Measurements from ENCODE around the gene SLC40A1. TPM values are rescaled to one million over a fixed set of nuclear protein-coding genes. Genes with fewer than 3 reads are reported as not detected.

The SLC40A1 gene
- total and polyA plus RNA-seq, 2 donors (not counting 3 experiments of a cell fraction or from before 2014, with no cell fraction given) = 8.5 to 15.1 TPM

GRCh38 chr2:189541591-189541990 lies 39.0 kb downstream of the SLC40A1 start:
- no peak overlapping the region for H3K4me2 ChIP-seq (ENCODE audit: insufficient read depth, low read length)
- H3K27ac ChIP-seq (ENCODE audit: insufficient read depth, low read depth, low read length) = no peak overlapping the region
- DNase-seq (ENCODE audit: low read depth, low spot score) (no peak), FAIRE-seq (no peak)
- H3K36me3 ChIP-seq (ENCODE audit: control insufficient read depth in 2 of 2, extremely low read depth in 1 of 2, insufficient read depth in 2 of 2, low read length in 2 of 2) = no peaks in the 10 kb centered on the region
- no TSS peak for BruUV-seq (replicated peaks)
- POLR2A ChIA-PET = no interaction called here
- H3K9me3 ChIP-seq (replicated peaks; ENCODE audit: control insufficient read depth, insufficient read depth, low read length) = no peaks in the 10 kb centered on the region
- H3K4me1 ChIP-seq (ENCODE audit: control insufficient read depth, extremely low read depth, insufficient read depth, low read length) = no peaks in the 10 kb centered on the region
- no peaks in the 10 kb centered on the region for H4K20me1 ChIP-seq (replicated peaks; ENCODE audit: control insufficient read depth, extremely low read depth, insufficient read depth, low read length)
- no peaks in the 10 kb centered on the region for H3K9me1 ChIP-seq (replicated peaks; ENCODE audit: control insufficient read depth, extremely low read depth, insufficient read depth, low read length)
- no peak overlapping the region for H3K9ac ChIP-seq (replicated peaks; ENCODE audit: extremely low read depth, insufficient read depth, low read length)
- H3K4me3 ChIP-seq (replicated peaks in 1 of 3; ENCODE audit: insufficient read depth in 1 of 3, low read depth in 1 of 3, low read length in 3 of 3) = no peak overlapping the region
- H3K27me3 ChIP-seq (ENCODE audit: control insufficient read depth in 2 of 2, insufficient read depth in 2 of 2, low read length in 2 of 2) = no peaks in the 10 kb centered on the region
- intact Hi-C loops (cut with micrococcal nuclease) = no loop called here
- CTCF ChIA-PET = no interaction called here
- dilution Hi-C loops (cut with MboI; ENCODE audit: extremely low pct_ligation_motif_present, low sequenced_read_pairs) = no loop called here
- H3K79me2 ChIP-seq (ENCODE audit: control insufficient read depth, insufficient read depth, low read length) = no peaks in the 10 kb centered on the region
- H2AFZ ChIP-seq (ENCODE audit: low read depth, low read length) = no peak overlapping the region
- TF ChIP-seq MAX (IDR thresholded peaks at IDR 0.05; ENCODE audit: insufficient read depth, insufficient read length) (no peak), POLR2AphosphoS5 (IDR thresholded peaks at IDR 0.05; ENCODE audit: insufficient read depth, low read depth, low read length) (no peak), CTCF (IDR thresholded peaks at IDR 0.05; ENCODE audit: extremely low read depth in 1 of 2, insufficient read depth in 1 of 2, low read depth in 1 of 2, low read length in 2 of 2) (no peak), MYC (IDR thresholded peaks at IDR 0.05; ENCODE audit: low read depth, low read length) (no peak), GATA2 (IDR thresholded peaks at IDR 0.05; ENCODE audit: insufficient read depth, insufficient read length, low read depth, low read length) (no peak), JUN (IDR thresholded peaks at IDR 0.05; ENCODE audit: borderline replicate concordance, insufficient read depth, insufficient read length, low read depth) (no peak), FOS (IDR thresholded peaks at IDR 0.05; ENCODE audit: borderline replicate concordance, insufficient read depth, low read length) (no peak), POLR2A (IDR thresholded peaks at IDR 0.05; ENCODE audit: low read depth, low read length) (no peak), EZH2 (IDR thresholded peaks at IDR 0.05; ENCODE audit: borderline replicate concordance, low read depth, low read length, severe bottlenecking) (no peak)
